KOPT-K1 (cell line): Measurements from ENCODE around the gene FPR2.

ENCODE experiments used
- H3K27ac ChIP-seq: fragments of 200-600 bp; sonication (generic); 2 replicates; pipeline ENCODE4 v1.5.1; 2016; ENCODE audit warnings: antibody characterized with exemption, mild to moderate bottlenecking, low read depth, low read length; ENCODE audit not compliant: poor library complexity, severe bottlenecking
- H3K36me3 ChIP-seq: fragments of 200-600 bp; sonication (generic); 2 replicates; pipeline ENCODE4 v1.5.1; 2017; ENCODE audit warnings: antibody characterized with exemption, mild to moderate bottlenecking, low read length, moderate library complexity; ENCODE audit not compliant: insufficient read depth
- H3K9me3 ChIP-seq: fragments of 200-600 bp; sonication (generic); 2 replicates; pipeline ENCODE4 v1.5.1; 2017; ENCODE audit warnings: antibody characterized with exemption, low read length, mild to moderate bottlenecking; ENCODE audit not compliant: insufficient read depth, poor library complexity, severe bottlenecking

FPR2 gene

GRCh38 chr19:51760697-51761356 lies at the start of gene FPR2:
TSS of gene FPR2 (plus strand) at chr19:51761180. CDS start at chr19:51768659, 7,479 bp downstream.
- H3K27ac ChIP-seq: no peak within 1 kb of the TSS
- peaks cover 3% of the 10 kb centered on the region for H3K9me3 ChIP-seq

GRCh38 chr19:51711702-51712101 lies 49.3 kb upstream of the FPR2 start:
- no peaks in the 10 kb centered on the region for H3K9me3 ChIP-seq
- H3K27ac ChIP-seq: no peak overlapping the region
- no peaks in the 10 kb centered on the region for H3K36me3 ChIP-seq

More at GRCh38 chr19:51760697-51761356, at the start of gene FPR2:
- no peaks in the 10 kb centered on the region for H3K36me3 ChIP-seq

- Histone ChIP-seq H3K36me3 (no peaks in the 10 kb centered on the region), H3K9me3 (no peaks in the 10 kb centered on the region), H3K27ac (no peak overlapping the region)
Measured at GRCh38 chr19:51712461-51713081, 48.4 kb upstream of the FPR2 start.

GRCh38 chr19:51713319-51714285 lies 47.4 kb upstream of the FPR2 start:
- no peaks in the 10 kb centered on the region for H3K36me3 ChIP-seq
- no peaks in the 10 kb centered on the region for H3K9me3 ChIP-seq
- H3K27ac ChIP-seq: no peak overlapping the region

- Histone ChIP-seq H3K27ac (no peak overlapping the region), H3K9me3 (peaks cover 8% of the 10 kb centered on the region), H3K36me3 (no peaks in the 10 kb centered on the region)
Measured at GRCh38 chr19:51714848-51715247, 46.1 kb upstream of the FPR2 start.

- H3K27ac ChIP-seq: no peak overlapping the region
- no peaks in the 10 kb centered on the region for H3K36me3 ChIP-seq
- H3K9me3 ChIP-seq: peaks cover 8% of the 10 kb centered on the region
Measured at GRCh38 chr19:51715850-51716249, 45.1 kb upstream of the FPR2 start.

GRCh38 chr19:51716925-51717324 lies 44.1 kb upstream of the FPR2 start:
- H3K36me3 ChIP-seq: no peaks in the 10 kb centered on the region
- H3K9me3 ChIP-seq: peaks cover 8% of the 10 kb centered on the region
- no peak overlapping the region for H3K27ac ChIP-seq

- Histone ChIP-seq H3K27ac (no peak overlapping the region), H3K9me3 (peaks cover 8% of the 10 kb centered on the region), H3K36me3 (no peaks in the 10 kb centered on the region)
Measured at GRCh38 chr19:51719251-51719988, 41.6 kb upstream of the FPR2 start.

GRCh38 chr19:51721905-51722304 lies 39.1 kb upstream of the FPR2 start:
- Histone ChIP-seq H3K9me3 (peaks cover 9% of the 10 kb centered on the region), H3K36me3 (no peaks in the 10 kb centered on the region), H3K27ac (no peak overlapping the region)

- Histone ChIP-seq H3K27ac (no peak overlapping the region), H3K36me3 (no peaks in the 10 kb centered on the region), H3K9me3 (peaks cover 15% of the 10 kb centered on the region)
Measured at GRCh38 chr19:51722492-51722891, 38.5 kb upstream of the FPR2 start.

- H3K36me3 ChIP-seq: no peaks in the 10 kb centered on the region
- H3K27ac ChIP-seq: no peak overlapping the region
- peaks cover 9% of the 10 kb centered on the region for H3K9me3 ChIP-seq
Measured at GRCh38 chr19:51724543-51724942, 36.4 kb upstream of the FPR2 start.

- H3K36me3 ChIP-seq: no peaks in the 10 kb centered on the region
- H3K9me3 ChIP-seq: peaks cover 19% of the 10 kb centered on the region
- H3K27ac ChIP-seq: no peak overlapping the region
Measured at GRCh38 chr19:51726049-51726448, 34.9 kb upstream of the FPR2 start.

GRCh38 chr19:51727349-51727880 lies 33.6 kb upstream of the FPR2 start:
- Histone ChIP-seq H3K27ac (no peak overlapping the region), H3K9me3 (peaks cover 26% of the 10 kb centered on the region), H3K36me3 (no peaks in the 10 kb centered on the region)

GRCh38 chr19:51729781-51730180 lies 31.2 kb upstream of the FPR2 start:
- Histone ChIP-seq H3K9me3 (peaks cover 26% of the 10 kb centered on the region), H3K36me3 (no peaks in the 10 kb centered on the region), H3K27ac (no peak overlapping the region)
